GM18868 (cell line): ENCODE measurements around the gene PTGDS.

Experiments
- ATAC-seq: cut with Tn5 transposase; IDR thresholded peaks from one replicate; pipeline ENCODE4 v1.9.1; 2021; ENCODE audit warnings: mild to moderate bottlenecking, moderate library complexity; ENCODE audit not compliant: unreplicated experiment

PTGDS gene

GRCh38 chr9:136977223-136977622, at the start of gene PTGDS:
Gene PTGDS (plus strand): TSS chr9:136977504. CDS start chr9:136977579, 75 bp downstream.
- ATAC-seq, result no peak

DNA sequence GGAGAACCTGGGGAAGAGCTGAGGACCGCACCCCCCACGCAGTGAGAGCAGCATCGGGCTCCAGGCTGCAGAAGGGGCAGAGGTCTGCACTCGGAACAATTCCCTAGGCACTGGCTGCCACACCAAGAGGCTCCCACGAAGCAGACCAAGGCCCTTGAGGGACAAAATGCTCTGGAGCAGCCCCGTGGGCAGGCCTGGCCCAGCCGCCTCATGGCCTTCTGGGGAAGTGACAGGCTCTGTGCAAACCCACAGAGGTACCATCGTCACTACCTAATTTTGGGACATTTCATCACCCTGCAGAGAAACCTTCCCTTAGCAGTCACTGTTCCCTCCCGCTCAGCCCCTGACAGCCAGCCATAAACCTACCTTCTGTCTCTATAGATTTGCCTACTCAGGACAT, 48.7 kb upstream of the PTGDS start:
- ATAC-seq, result no peak

DNA sequence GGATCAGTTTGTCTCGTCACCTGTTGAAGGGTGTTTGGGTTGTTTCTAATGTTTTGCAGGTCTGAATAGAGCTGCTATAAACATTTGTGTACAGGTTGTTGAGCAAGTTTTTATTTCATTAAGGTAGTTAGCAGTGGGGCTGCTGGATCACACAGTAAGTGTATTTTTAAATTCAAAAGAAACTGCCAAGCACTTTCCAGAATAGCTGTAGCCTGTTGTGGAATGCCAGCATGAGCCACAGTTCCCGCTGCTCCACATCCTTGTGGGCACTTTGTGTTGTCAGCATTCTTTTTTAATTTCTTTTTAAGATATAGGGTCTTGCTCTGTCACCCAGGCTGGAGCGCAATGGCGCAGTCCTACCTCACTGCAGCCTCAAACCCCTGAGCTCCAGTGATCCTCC, 47.3 kb upstream of the PTGDS start:
- ATAC-seq, result no peak

- ATAC-seq, result no peak
Measured at GRCh38 chr9:136931611-136932130, 45.6 kb upstream of the PTGDS start.

- ATAC-seq, result no peak
Measured at GRCh38 chr9:136934277-136934676, 43.0 kb upstream of the PTGDS start.

- ATAC-seq, result no peak
Measured at GRCh38 chr9:136935651-136936050, 41.7 kb upstream of the PTGDS start.

DNA sequence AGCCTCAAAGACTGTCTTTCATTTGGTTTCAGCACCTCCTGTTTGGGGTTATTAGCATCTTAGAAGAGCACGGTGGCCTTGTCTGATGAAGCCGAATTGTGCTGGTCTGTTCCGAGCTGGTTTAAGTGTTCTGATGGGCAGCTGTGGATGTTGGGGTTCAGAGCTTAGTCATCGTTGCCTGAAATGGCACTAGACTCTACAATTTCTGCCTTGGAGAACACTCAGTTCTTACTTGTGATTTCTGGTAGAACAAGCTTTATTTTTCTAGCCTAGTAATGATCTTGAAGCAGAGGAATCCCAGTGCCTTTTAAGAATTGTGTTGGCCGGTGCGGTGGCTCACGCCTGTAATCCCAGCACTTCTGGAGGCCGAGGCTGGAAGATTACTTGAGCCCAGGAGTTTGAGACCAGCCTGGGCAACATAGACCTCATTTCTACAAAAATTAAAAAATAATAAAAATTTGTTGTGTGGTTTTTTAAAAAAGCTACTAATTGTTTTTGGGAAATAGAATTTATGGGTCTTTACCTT, 40.6 kb upstream of the PTGDS start:
- no peak for ATAC-seq

GRCh38 chr9:136937186-136938001, 39.9 kb upstream of the PTGDS start:
- no peak for ATAC-seq

DNA sequence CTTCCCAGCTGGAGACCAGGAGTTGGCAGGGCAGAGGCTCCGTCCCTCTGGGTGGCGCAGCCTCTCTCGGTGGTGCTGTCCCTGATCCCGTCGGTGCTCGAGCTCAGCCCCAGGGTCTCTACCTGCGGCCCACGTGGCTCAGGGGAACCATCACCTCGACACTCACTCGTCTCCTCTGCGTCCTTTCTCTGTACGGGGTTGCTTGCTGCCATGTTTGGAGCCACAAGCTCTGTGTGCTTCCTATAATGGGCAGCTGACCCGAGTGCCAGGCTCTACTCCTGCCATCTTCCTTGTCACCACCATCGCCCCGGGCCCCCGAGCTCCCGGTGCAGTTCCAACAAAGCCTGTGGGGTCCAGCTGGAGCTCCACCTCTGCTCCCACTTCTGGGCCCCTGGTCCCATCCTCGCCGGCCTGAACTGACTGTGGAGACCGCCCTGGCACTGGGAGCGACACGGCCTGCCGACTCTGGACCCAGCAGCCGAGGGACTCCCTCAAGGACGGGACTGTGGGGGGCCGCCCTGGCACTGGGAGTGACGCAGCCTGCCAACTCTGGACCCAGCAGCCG, 37.8 kb upstream of the PTGDS start:
- ATAC-seq, result no peak

DNA sequence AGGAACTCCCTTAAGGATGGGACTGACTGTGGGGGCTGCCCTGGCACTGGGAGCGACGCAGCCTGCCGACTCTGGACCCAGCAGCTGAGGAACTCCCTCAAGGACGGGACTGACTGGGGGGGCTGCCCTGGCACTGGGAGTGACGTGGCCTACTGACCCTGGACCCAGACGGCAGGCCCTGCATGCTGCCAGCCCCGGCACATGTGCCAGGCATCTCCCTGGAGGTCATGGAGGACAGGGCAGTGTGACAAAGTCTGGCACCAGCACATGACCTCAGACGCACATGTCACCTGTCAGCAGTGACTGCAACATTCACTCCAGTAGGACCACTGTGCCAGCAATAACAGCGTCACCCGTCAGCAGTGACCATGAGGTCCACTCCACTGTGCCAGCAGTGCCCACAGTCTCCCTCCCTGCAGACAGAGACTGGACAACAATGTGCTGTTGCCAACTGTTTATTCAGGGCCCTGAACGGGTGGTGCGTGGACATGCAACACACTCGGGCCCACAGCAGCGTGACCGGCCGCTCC, 37.2 kb upstream of the PTGDS start:
- ATAC-seq, result no peak

DNA sequence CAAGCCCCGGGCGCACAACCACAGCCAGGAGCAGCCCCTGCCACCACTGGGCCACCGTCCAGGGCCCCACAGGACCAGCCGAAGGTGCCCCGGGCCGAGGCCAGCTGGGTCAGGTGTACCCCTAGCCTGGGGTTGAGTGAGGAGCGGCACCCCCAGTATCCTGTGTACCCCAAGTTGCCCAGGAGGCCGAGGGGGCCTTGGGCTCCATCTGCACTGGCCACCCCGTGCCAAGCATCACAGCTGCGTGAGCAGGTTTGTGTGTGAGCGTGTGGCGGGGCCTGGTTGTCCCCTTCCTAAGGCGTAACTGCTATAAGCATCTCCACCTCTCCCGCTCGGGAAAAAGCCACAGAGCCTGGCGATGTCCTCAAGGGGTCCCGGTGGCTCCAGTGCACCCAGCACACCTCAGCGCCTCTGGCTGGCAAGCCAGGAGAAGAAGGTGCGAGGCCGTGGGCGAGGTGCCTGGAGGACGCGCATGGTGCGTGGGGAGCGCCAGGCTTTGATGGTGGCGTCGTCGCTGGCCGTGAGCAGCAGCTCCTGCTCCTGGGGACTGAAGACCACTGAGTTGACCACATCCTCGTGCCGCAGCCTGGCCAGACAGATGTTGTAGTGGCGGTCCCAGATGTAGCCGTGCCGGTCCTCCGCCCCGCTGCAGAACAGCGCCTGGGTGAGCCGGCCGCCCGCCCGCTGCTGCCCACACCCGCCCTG, 36.6 kb upstream of the PTGDS start:
- no peak for ATAC-seq

- ATAC-seq, result no peak
Measured at GRCh38 chr9:136941231-136942111, 35.8 kb upstream of the PTGDS start.

DNA sequence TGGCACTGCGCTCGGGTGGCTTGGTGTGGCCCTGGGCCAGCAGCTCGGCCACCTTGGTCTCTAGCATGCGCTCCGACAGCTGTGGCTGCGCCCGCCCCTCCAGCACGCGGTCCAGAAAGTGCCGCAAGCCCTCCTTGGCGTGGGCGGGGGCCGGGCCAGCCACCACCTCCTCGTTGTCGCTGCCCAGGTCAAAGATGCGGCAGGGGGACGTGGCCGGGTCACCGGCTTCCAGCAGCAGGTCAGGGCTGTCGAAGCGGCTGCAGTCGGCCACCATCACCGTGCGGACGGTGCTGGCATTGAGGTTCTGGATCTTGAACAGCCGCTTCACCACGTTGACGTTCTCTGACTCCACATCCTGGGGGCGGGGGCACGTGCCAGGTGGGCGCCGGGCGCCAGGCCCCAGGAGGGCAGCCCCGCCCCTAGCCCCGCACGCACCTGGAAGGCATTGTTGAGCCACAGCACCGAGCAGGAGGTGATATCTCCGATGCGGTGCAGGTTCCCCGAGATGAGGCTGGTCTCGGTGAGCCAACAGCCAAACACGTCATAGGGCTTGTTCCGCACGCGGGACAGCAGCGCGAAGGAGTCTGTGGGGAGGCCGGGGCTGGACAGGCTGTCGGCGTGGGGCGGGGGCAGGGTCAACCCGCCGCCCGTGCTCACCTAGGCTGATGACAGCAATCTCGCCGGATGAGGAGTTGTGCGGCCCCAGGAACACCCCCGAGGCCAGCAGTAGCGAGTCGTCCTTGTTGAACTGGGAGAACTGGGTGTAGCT, 35.0 kb upstream of the PTGDS start:
- ATAC-seq, result no peak

GRCh38 chr9:136942881-136943230, 34.4 kb upstream of the PTGDS start:
- ATAC-seq, result no peak

DNA sequence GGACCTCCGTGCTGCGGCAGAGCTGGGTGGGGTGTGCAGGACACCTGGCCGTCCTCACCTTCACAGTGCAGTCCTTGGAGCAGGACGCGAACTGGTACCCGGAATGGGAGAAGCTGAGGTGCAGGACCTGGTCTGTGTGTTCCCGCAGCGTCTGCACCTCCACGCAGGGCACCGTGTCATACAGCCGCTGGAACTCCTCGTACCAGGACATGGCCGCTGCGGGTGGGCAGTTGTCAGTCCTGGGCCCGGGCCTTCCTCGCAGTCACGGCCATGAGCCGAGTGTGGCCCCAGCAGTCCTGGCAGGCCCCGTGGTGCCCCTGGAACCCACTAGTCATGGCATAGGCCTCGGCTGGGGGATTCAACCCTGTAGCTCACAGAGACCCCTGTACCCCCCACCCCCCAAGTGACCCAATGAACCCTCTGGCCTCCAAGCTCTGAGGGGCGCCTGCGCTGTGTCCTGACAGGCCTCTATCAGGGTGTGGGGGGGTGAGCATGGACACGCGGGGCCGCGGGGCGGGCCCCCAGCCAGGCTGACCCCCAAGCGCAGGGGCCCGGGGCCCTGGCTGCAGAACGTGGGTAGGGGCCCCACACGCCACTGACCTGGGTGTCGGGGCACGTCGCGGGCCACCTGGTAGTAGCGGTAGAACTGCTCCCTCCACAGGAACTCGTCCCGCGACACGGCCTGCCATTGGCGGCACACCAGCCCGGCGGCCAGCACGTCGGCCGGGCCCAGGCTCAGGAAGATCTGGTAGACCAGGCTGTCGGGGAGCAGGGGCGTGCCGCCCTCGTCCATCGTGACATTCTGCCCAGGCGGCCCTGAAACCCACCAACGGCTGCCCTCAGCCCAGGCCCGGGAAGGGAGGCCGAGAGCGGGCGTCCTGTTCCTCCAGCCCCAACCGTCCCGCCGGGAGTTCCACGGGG, 33.8 kb upstream of the PTGDS start:
- ATAC-seq, result peak; percentile 11

DNA sequence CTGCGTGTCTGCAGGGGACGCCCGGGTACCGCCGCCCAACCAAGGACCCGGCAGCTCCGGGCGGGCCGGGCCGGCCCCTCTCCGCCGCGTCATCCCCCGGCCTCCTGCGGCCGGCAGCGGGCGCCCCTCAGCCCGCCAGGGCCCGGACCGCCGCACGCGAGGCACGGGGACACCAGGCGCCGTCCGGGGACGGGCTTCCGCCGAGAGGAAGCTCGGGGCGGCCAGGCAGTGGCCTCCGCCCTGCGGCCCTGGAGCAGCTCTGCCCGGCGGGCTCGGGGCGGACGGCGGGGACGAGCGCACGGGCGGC, 33.1 kb upstream of the PTGDS start:
- ATAC-seq, result peak; percentile 39

DNA sequence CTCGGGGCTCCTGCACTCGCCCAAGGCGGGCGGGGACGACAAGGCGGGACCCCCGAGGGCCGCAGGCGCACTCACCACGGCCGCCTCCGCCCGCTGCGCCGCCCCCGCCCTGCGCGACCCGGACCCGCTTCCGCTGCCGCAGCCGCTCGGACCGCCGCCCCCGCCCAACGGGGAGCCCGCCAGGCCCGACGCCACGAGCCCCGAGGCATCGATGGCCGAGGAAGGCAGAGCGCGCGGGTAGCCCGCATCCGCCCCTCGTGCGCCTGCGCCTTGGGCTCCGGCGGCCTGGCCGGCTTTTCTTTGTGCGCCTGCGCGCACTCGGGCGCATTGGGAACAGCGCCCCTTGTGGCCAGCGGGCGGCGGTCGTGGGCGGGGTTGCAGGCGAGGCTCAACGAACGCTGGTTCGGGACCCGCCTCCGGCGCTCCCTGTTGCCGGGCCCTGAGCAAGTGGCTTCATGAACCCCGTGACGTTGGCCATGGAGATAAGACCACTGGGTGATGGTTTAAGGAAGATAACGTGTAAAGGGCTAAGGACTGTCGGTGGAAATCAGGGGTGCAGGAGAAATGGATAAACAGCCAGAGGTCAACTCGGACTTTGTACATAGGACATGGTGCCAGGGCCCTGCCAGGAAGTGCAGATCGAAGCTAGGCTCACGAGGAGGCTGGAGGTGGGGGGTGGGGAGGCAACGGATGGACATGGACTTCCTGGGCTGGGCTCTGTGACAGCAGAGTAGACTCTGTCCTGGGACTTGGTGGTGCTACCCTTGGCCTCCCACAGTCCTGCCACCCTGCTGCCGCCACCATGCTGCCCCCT, 32.6 kb upstream of the PTGDS start, which contains the start of the genes C8G and FBXW5:
TSS of gene C8G (plus strand) at position 725 of the 814 bp plus-strand sequence. CDS start at position 803, 78 bp downstream.
TSS of gene FBXW5 (minus strand) at position 220 of the 814 bp plus-strand sequence. CDS start 655 bp downstream, outside the sequence.
- ATAC-seq, result peak; percentile 79
